SU-DHL-6 (cell line): Measurements from ENCODE around the gene TTYH1.
"Not testable (repeated sequence)": the region's sequence is repeated elsewhere in the genome, so short reads cannot be mapped to it uniquely, and the experiment has no call there.

Source experiments
- H2AFZ ChIP-seq: fragments of 200-600 bp; sonication (generic); 2 replicates; pipeline ENCODE4 v1.6.1; 2014; ENCODE audit warnings: low read depth, mild to moderate bottlenecking, moderate library complexity, mixed read lengths, antibody characterized with exemption, low read length; ENCODE audit not compliant: severe bottlenecking
- H3F3A ChIP-seq: fragments of 200-600 bp; shearing (Covaris generic); 2 replicates; pipeline ENCODE4 v1.6.0; 2016; ENCODE audit warnings: antibody characterized with exemption, mild to moderate bottlenecking; ENCODE audit not compliant: insufficient read depth
- H3K27ac ChIP-seq: fragments of 200-600 bp; sonication (generic); 2 replicates; pipeline ENCODE4 v1.5.1; 2016; ENCODE audit warnings: low read depth, mild to moderate bottlenecking, low read length, moderate library complexity, mixed read lengths
- H3K27me3 ChIP-seq: fragments of 200-600 bp; sonication (generic), shearing (Covaris generic); 2 replicates; pipeline ENCODE4 v1.6.0; 2014; ENCODE audit warnings: mild to moderate bottlenecking, low read length
- H3K36me3 ChIP-seq: fragments of 200-600 bp; sonication (generic); 2 replicates; pipeline ENCODE4 v1.6.1; 2014; ENCODE audit warnings: mild to moderate bottlenecking, low read length, mixed read lengths
- H3K4me2 ChIP-seq: fragments of 300-600, 200-600 bp; shearing (Covaris generic), sonication (generic); 2 replicates; pipeline ENCODE4 v1.6.0; 2014; ENCODE audit warnings: low read length, low read depth, mild to moderate bottlenecking; ENCODE audit not compliant: poor library complexity, severe bottlenecking
- H3K4me3 ChIP-seq: fragments of 200-600 bp; sonication (generic); 2 replicates; pipeline ENCODE4 v1.5.1; 2014; ENCODE audit warnings: antibody characterized with exemption, low read length, mild to moderate bottlenecking, mixed read lengths; ENCODE audit not compliant: insufficient read depth, poor library complexity, severe bottlenecking
- H3K79me2 ChIP-seq: fragments of 200-600 bp; sonication (generic); 2 replicates; pipeline ENCODE4 v1.6.1; 2014; ENCODE audit warnings: mild to moderate bottlenecking, low read length, moderate library complexity; ENCODE audit not compliant: insufficient read depth
- H3K9ac ChIP-seq: fragments of 200-600 bp; sonication (generic); 2 replicates; pipeline ENCODE4 v1.7.0; 2014; ENCODE audit warnings: mild to moderate bottlenecking, low read length
- H3K9me2 ChIP-seq: fragments of 200-600 bp; sonication (generic); replicated peaks from 2 replicates; pipeline ENCODE4 v1.6.1; 2014; ENCODE audit warnings: low read length; ENCODE audit not compliant: insufficient read depth
- H3K9me3 ChIP-seq: fragments of 200-600 bp; sonication (generic); 2 replicates; pipeline ENCODE4 v1.6.1; 2014; ENCODE audit warnings: low read length, mixed read lengths; ENCODE audit not compliant: insufficient read depth
- H4K20me1 ChIP-seq: fragments of 200-600 bp; sonication (generic); 2 replicates; pipeline ENCODE4 v1.6.1; 2014; ENCODE audit warnings: low read depth, mild to moderate bottlenecking, antibody characterized with exemption, low read length, moderate library complexity, mixed read lengths
- CTCF ChIP-seq: fragments of 200-600 bp; sonication (generic); IDR thresholded peaks from one replicate; pipeline ENCODE4 v1.5.1; 2017; ENCODE audit warnings: antibody characterized with exemption, mild to moderate bottlenecking, low read length, moderate library complexity; ENCODE audit not compliant: insufficient read depth, poor library complexity, severe bottlenecking
- EZH2phosphoT487 ChIP-seq: fragments of 200-600 bp; sonication (generic), shearing (Covaris generic); conservative IDR thresholded peaks from 2 replicates; pipeline ENCODE4 v1.6.1; 2018; ENCODE audit warnings: mild to moderate bottlenecking, antibody characterized with exemption, low read length, moderate library complexity, mixed read lengths

Gene TTYH1

GRCh38 chr19:54415208-54415900, at the start of gene TTYH1:
Gene TTYH1 (plus strand): TSS chr19:54415464. CDS start chr19:54415553, 89 bp downstream.
- Histone ChIP-seq H3K36me3 (no peaks in the 10 kb centered on the region), H3K79me2 (no peaks in the 10 kb centered on the region), H3K9ac (no peak within 1 kb of the TSS), H2AFZ (no peak within 1 kb of the TSS), H3F3A (no peaks in the 10 kb centered on the region), H3K9me3 (no peaks in the 10 kb centered on the region), H3K4me2 (no peak within 1 kb of the TSS), H3K9me2 (no peaks in the 10 kb centered on the region), H4K20me1 (no peaks in the 10 kb centered on the region), H3K27me3 (no peaks in the 10 kb centered on the region), H3K27ac (no peak within 1 kb of the TSS), H3K4me3 (no peak within 1 kb of the TSS)
- TF ChIP-seq EZH2phosphoT487 = no peak

- not testable (repeated sequence) for H3K27ac ChIP-seq, H3K27me3 ChIP-seq, H3K9me3 ChIP-seq, H2AFZ ChIP-seq, H3K79me2 ChIP-seq, H3K4me2 ChIP-seq, H4K20me1 ChIP-seq, H3K9me2 ChIP-seq, H3F3A ChIP-seq, H3K9ac ChIP-seq, H3K36me3 ChIP-seq, H3K4me3 ChIP-seq
Measured at GRCh38 chr19:54365798-54366197, 49.5 kb upstream of the TTYH1 start.

- Histone ChIP-seq H4K20me1 (no peaks in the 10 kb centered on the region), H2AFZ (no peak overlapping the region), H3K27ac (no peak overlapping the region), H3K9me2 (no peaks in the 10 kb centered on the region), H3K4me2 (no peak overlapping the region), H3K27me3 (no peaks in the 10 kb centered on the region), H3K9me3 (no peaks in the 10 kb centered on the region), H3K9ac (no peak overlapping the region), H3K4me3 (no peak overlapping the region), H3K79me2 (no peaks in the 10 kb centered on the region), H3F3A (no peaks in the 10 kb centered on the region), H3K36me3 (no peaks in the 10 kb centered on the region)
- TF ChIP-seq EZH2phosphoT487 (no peak), CTCF (no peak)
Measured at GRCh38 chr19:54366811-54367210, 48.5 kb upstream of the TTYH1 start.

GRCh38 chr19:54369082-54369687, 46.1 kb upstream of the TTYH1 start:
- H3K9me2 ChIP-seq = no peaks in the 10 kb centered on the region
- H3K27ac ChIP-seq = no peak overlapping the region
- TF ChIP-seq CTCF (no peak), EZH2phosphoT487 (no peak)
- H4K20me1 ChIP-seq = no peaks in the 10 kb centered on the region
- no peak overlapping the region for H3K4me3 ChIP-seq
- H3K36me3 ChIP-seq = no peaks in the 10 kb centered on the region
- no peak overlapping the region for H3K9ac ChIP-seq
- H3K4me2 ChIP-seq = no peak overlapping the region
- H3K79me2 ChIP-seq = no peaks in the 10 kb centered on the region
- no peak overlapping the region for H2AFZ ChIP-seq
- no peaks in the 10 kb centered on the region for H3K9me3 ChIP-seq
- H3F3A ChIP-seq = no peaks in the 10 kb centered on the region
- no peaks in the 10 kb centered on the region for H3K27me3 ChIP-seq

- H3K36me3 ChIP-seq, H3K4me3 ChIP-seq, H3K9ac ChIP-seq, H4K20me1 ChIP-seq, H3F3A ChIP-seq, H3K9me3 ChIP-seq, H3K27ac ChIP-seq, H3K27me3 ChIP-seq, H3K79me2 ChIP-seq, H3K9me2 ChIP-seq, H2AFZ ChIP-seq: not testable (repeated sequence)
- H3K4me2 ChIP-seq = peak overlapping the region; percentile 44
Measured at GRCh38 chr19:54369688-54370433, 45.4 kb upstream of the TTYH1 start.

- not testable (repeated sequence) for H3K4me3 ChIP-seq, H3F3A ChIP-seq, H3K27me3 ChIP-seq, H3K36me3 ChIP-seq, H3K79me2 ChIP-seq, H4K20me1 ChIP-seq, H2AFZ ChIP-seq, H3K9me3 ChIP-seq, H3K9ac ChIP-seq, H3K27ac ChIP-seq, H3K9me2 ChIP-seq
- H3K4me2 ChIP-seq = peak overlapping the region; percentile 44
Measured at GRCh38 chr19:54370434-54370796, 44.8 kb upstream of the TTYH1 start.
